HepG2 (cell line): ENCODE results near the gene COLGALT1. TPM values are rescaled to one million over a fixed set of nuclear protein-coding genes. Genes with fewer than 3 reads are reported as not detected.
A peak's percentile ranks its signal among the peaks of the same experiment; 100 is the strongest.

Experiments
- ATAC-seq: fragments of 200-7000 bp; cut with Tn5 transposase; 3 replicates; pipeline ENCODE4 v1.9.1; 2020; ENCODE audit warnings: mild to moderate bottlenecking, moderate library complexity
- BruUV-seq: library from RNA; stranded (reverse); fragments of 400-500 nt; replicated peaks from 2 replicates; lab custom pipeline; 2021; lab: Mats Ljungman, UMichigan
- CTCF ChIA-PET: fragments of 300-600 bp; formaldehyde crosslinking; extraction: SDS; loops from one replicate; lab custom pipeline; 2021; ENCODE audit warnings: low total read pairs, inconsistent platforms, low intra/inter-chr PET ratio; lab: Yijun Ruan, JAX
- POLR2A ChIA-PET: fragments of 350-600 bp; sonication (Branson Sonifier 250); formaldehyde crosslinking; loops from one replicate; lab custom pipeline; 2020; ENCODE audit warnings: antibody characterized with exemption, inconsistent platforms; lab: Yijun Ruan, JAX
- DNase-seq: peaks from one replicate; pipeline ENCODE4 v3.0.0-alpha.2; 2015; ENCODE audit warnings: low spot score
- FAIRE-seq: peaks from 3 replicates; lab custom pipeline; 2011; peaks lifted over from hg19 to GRCh38; lab: Jason Lieb, UNC
- H2AFZ ChIP-seq: one replicate; pipeline ENCODE4 v1.6.1; 2011; ENCODE audit warnings: low read length, inconsistent platforms
- H3K27ac ChIP-seq: fragments of 300-600 bp; 3 replicates; pipeline ENCODE4 v1.8.0; 2011; ENCODE audit warnings: mixed run types, mild to moderate bottlenecking, mixed read lengths, low read length, inconsistent platforms; ENCODE audit not compliant: insufficient read depth; ENCODE audit errors: extremely low read length
- H3K27me3 ChIP-seq, 2 experiments: fragments of 200-600 bp in 1 of 2; 2 replicates in 1 of 2; 3 replicates in 1 of 2; pipeline versions ENCODE4 v1.6.0 to v1.8.0; 2011; ENCODE audit warnings: low read length in 2 of 2, mild to moderate bottlenecking in 2 of 2, moderate library complexity in 2 of 2, inconsistent platforms in 1 of 2; ENCODE audit not compliant: insufficient read depth in 2 of 2, control insufficient read depth in 1 of 2
- H3K36me3 ChIP-seq, 2 experiments: fragments of 200-600 bp in 1 of 2; replicated peaks in 1 of 2; 2 replicates in 1 of 2; 3 replicates in 1 of 2; pipeline versions ENCODE4 v1.5.1 to v1.8.0; 2011; ENCODE audit warnings: low read length in 2 of 2, inconsistent platforms in 1 of 2; ENCODE audit not compliant: insufficient read depth in 2 of 2, control insufficient read depth in 1 of 2
- H3K4me1 ChIP-seq: 2 replicates; pipeline ENCODE4 v1.5.1; 2012; ENCODE audit warnings: low read length, inconsistent platforms; ENCODE audit not compliant: insufficient read depth
- H3K4me2 ChIP-seq: 2 replicates; pipeline ENCODE4 v1.6.0; 2011; ENCODE audit warnings: low read depth, low read length, inconsistent platforms
- H3K4me3 ChIP-seq, 3 experiments: fragments of 200-600 bp in 1 of 3; sonication (generic), shearing (Covaris generic) in 1 of 3; replicated peaks in 1 of 3; 2 replicates each; pipeline ENCODE4 v1.5.1; 2011 to 2016; ENCODE audit warnings: low read length in 3 of 3, inconsistent platforms in 2 of 3, low read depth in 2 of 3, mild to moderate bottlenecking in 2 of 3, control low read depth in 1 of 3, mixed read lengths in 1 of 3; ENCODE audit not compliant: insufficient read depth in 1 of 3
- H3K79me2 ChIP-seq: one replicate; pipeline ENCODE4 v1.6.1; 2011; ENCODE audit warnings: low read length, inconsistent platforms; ENCODE audit not compliant: insufficient read depth
- H3K9ac ChIP-seq: 2 replicates; pipeline ENCODE4 v1.6.0; 2011; ENCODE audit warnings: mild to moderate bottlenecking, low read depth, low read length, inconsistent platforms; ENCODE audit not compliant: insufficient read depth
- H3K9me3 ChIP-seq: 2 replicates; pipeline ENCODE4 v1.5.1; 2012; ENCODE audit warnings: mild to moderate bottlenecking, low read length
- H4K20me1 ChIP-seq: 2 replicates; pipeline ENCODE4 v1.6.0; 2011; ENCODE audit warnings: inconsistent platforms, mild to moderate bottlenecking, low read length, moderate library complexity; ENCODE audit not compliant: insufficient read depth
- ARNT ChIP-seq: fragments of 450-650 bp; IDR thresholded peaks from 2 replicates; pipeline ENCODE4 v1.6.1; 2017
- GABPA ChIP-seq, 2 experiments: IDR thresholded peaks; 2 replicates each; pipeline ENCODE4 v1.6.1; 2011 to 2016; ENCODE audit warnings: low read depth in 2 of 2, low read length in 1 of 2, missing biosample characterization in 1 of 2, missing genetic modification characterization in 1 of 2
- GABPB1 ChIP-seq: IDR thresholded peaks from 2 replicates; pipeline ENCODE4 v1.6.1; 2016; ENCODE audit warnings: mild to moderate bottlenecking, missing genetic modification reagents, moderate library complexity, missing compliant biosample characterization
- HOXA3 ChIP-seq: sonication (generic); formaldehyde crosslinking; IDR thresholded peaks from 2 replicates; pipeline ENCODE4 v1.5.0; 2020; ENCODE audit warnings: missing genetic modification reagents
- IKZF4 ChIP-seq: sonication (generic); formaldehyde crosslinking; IDR thresholded peaks from 2 replicates; pipeline ENCODE4 v1.5.1; 2020; ENCODE audit warnings: borderline replicate concordance, mild to moderate bottlenecking, low read depth, missing genetic modification reagents; ENCODE audit errors: not compliant biosample characterization
- JUNB ChIP-seq: sonication (generic); formaldehyde crosslinking; IDR thresholded peaks from 2 replicates; pipeline ENCODE4 v1.8.0; 2022; ENCODE audit warnings: missing genetic modification reagents, mild to moderate bottlenecking, borderline replicate concordance
- KLF12 ChIP-seq: sonication (generic); formaldehyde crosslinking; IDR thresholded peaks from 2 replicates; pipeline ENCODE4 v1.4.0; 2020; ENCODE audit warnings: missing genetic modification reagents, borderline replicate concordance
- MXD4 ChIP-seq: IDR thresholded peaks from 2 replicates; pipeline ENCODE4 v1.6.1; 2016; ENCODE audit warnings: mild to moderate bottlenecking, missing biosample characterization, missing genetic modification reagents
- NFE2L2 ChIP-seq: fragments of 150-350 bp; IDR thresholded peaks from 2 replicates; pipeline ENCODE4 v1.6.1; 2014; ENCODE audit warnings: low read length
- NR2F2 ChIP-seq: IDR thresholded peaks from 2 replicates; pipeline ENCODE4 v1.6.1; 2012; ENCODE audit warnings: low read depth, inconsistent platforms, borderline replicate concordance
- REPIN1 ChIP-seq: sonication (generic); formaldehyde crosslinking; IDR thresholded peaks from 2 replicates; pipeline ENCODE4 v1.8.0; 2022; ENCODE audit warnings: missing genetic modification reagents, low read depth, mild to moderate bottlenecking, borderline replicate concordance
- RXRB ChIP-seq: IDR thresholded peaks from 2 replicates; pipeline ENCODE4 v1.6.1; 2016; ENCODE audit warnings: borderline replicate concordance, missing genetic modification reagents, missing compliant biosample characterization
- ZNF639 ChIP-seq: conservative IDR thresholded peaks from 2 replicates; pipeline ENCODE4 v1.6.1; 2018; ENCODE audit warnings: missing genetic modification reagents
- ZNF660 ChIP-seq: sonication (generic); formaldehyde crosslinking; IDR thresholded peaks from 2 replicates; pipeline ENCODE4 v1.5.1; 2020; ENCODE audit warnings: mild to moderate bottlenecking, low read depth, missing genetic modification reagents, borderline replicate concordance
- ZNF772 ChIP-seq: sonication (generic); formaldehyde crosslinking; IDR thresholded peaks from 2 replicates; pipeline ENCODE4 v1.5.0; 2020; ENCODE audit warnings: mild to moderate bottlenecking, missing genetic modification reagents
- ZNF784 ChIP-seq: sonication (generic); formaldehyde crosslinking; IDR thresholded peaks from 2 replicates; pipeline ENCODE4 v1.5.1; 2020; ENCODE audit warnings: missing genetic modification reagents, mild to moderate bottlenecking, borderline replicate concordance
- ZNF839 ChIP-seq: sonication (generic); formaldehyde crosslinking; IDR thresholded peaks from 2 replicates; pipeline ENCODE4 v1.4.0; 2020; ENCODE audit warnings: missing genetic modification reagents, mild to moderate bottlenecking, borderline replicate concordance
- ZSCAN12 ChIP-seq: sonication (generic); formaldehyde crosslinking; IDR thresholded peaks from 2 replicates; pipeline ENCODE4 v1.9.0; 2021; ENCODE audit warnings: mild to moderate bottlenecking, missing genetic modification reagents
- ZSCAN22 ChIP-seq: sonication (generic); formaldehyde crosslinking; IDR thresholded peaks from 2 replicates; pipeline ENCODE4 v1.4.0; 2020; ENCODE audit warnings: mild to moderate bottlenecking, missing genetic modification reagents
- ZSCAN29 ChIP-seq: sonication (generic); formaldehyde crosslinking; conservative IDR thresholded peaks from 2 replicates; pipeline ENCODE4 v1.4.0; 2020; ENCODE audit warnings: mild to moderate bottlenecking, missing genetic modification reagents
- WGBS: methylation state at CpG from one replicate; pipeline ENCODE4 v1.1.6; 2017; ENCODE audit warnings: low lambda C conversion rate; 5-methylcytosine and 5-hydroxymethylcytosine counted together
- in situ Hi-C: cut with HindIII; loops from 2 replicates; pipeline ENCODE4 v1.10.0; 2017; ENCODE audit warnings: low pct_unique_long_range_greater_than_20kb; ENCODE audit not compliant: extremely low pct_ligation_motif_present
- intact Hi-C: fragments of 100-400 bp; cut with micrococcal nuclease; formaldehyde crosslinking; loops from one replicate; pipeline ENCODE4 v1.10.0; 2022; ENCODE audit not compliant: unreplicated experiment
- polyA plus RNA-seq, 8 experiments: library from polyadenylated mRNA; depleted of rRNA in 3 of 8; stranded (reverse) in 7 of 8; unstranded in 1 of 8; fragments of >200 nt; fragmentation: Illumina TruSeq in 4 of 8; extraction: Trizol in 4 of 8; gene quantifications; 2 replicates each; pipeline versions ENCODE4 v1.2.1 to v1.2.3, GENCODE V29; 2011 to 2016; ENCODE audit warnings: low read depth in 4 of 8, missing spikeins in 1 of 8, mixed read lengths in 1 of 8; ENCODE audit not compliant: insufficient read depth in 1 of 8
- total RNA-seq, 5 experiments: library from RNA; depleted of rRNA; stranded (reverse); fragments of >200 nt; fragmentation: Illumina TruSeq; extraction: Trizol; gene quantifications; 2 replicates each; pipeline ENCODE4 v1.2.3, GENCODE V29; 2016; ENCODE audit warnings: low read depth in 1 of 5
- TF ChIP-seq, protein P1 (sequence below): sonication (generic); formaldehyde crosslinking; IDR thresholded peaks from 2 replicates; pipeline ENCODE4 v1.4.0; 2020; ENCODE audit warnings: mild to moderate bottlenecking, missing genetic modification reagents

COLGALT1 gene
- total and polyA plus RNA-seq, 2 of the 13 experiments (the other 11 are each of a cell fraction or from before 2014, with no cell fraction given): 58.0 to 211 TPM

DNA sequence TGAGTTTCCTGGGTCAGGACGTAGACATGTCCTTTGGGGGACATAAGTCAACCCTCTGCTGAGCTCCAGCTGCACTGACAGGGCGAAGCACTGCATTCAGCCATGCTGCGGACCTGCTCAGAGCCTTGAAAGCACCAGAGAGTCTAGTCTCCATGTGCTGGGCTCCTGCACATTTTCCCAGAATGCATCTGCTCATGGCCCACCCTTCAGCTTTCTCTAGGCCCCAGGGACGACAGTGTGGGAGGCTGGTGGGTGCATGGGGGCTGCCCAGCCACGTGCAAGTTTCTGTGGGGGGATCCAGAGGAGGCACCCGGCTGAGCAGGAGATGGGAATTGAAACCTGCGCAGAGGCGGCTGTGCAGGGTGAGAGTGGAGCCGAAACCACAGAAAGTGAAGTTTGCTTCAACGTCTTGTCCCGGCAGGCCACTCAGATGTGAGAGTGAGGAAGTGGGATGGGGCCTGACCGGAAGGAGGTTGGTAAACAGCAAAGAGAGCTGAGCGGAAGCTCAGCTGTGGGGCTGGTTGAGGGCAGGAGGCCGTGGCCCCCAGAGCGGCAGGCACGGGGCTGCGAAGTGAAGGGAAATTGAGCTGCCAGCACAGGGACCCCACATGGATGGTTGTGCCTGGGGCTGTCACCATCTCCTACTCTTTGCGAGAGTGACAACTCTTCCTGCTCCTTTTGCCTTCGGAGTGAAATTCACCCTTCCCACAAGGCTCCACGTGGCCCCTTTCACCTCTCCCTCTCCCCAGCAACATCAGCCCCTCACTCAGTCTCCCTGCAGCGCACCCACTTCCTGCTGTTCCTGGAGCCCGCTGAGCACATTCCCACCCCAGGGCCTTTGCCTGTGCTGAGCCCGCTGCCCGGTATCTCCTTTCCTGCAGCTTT lies 32.2 kb upstream of the COLGALT1 start:
- Histone ChIP-seq H2AFZ (no peak overlapping the region), H3K27ac (no peak overlapping the region)
- TF ChIP-seq ZSCAN12 (no peak), ZNF839 (CRISPR knock-in tag) (no peak), ZNF639 (CRISPR knock-in tag) (no peak), ZSCAN22 (no peak), GABPA (IDR thresholded peaks at IDR 0.05; ENCODE audit: low read depth, low read length) (no peak), GABPA (CRISPR knock-in tag; IDR thresholded peaks at IDR 0.05; ENCODE audit: low read depth) (peak; percentile 69; the same call in 1 of the 2 replicates), IKZF4 (no peak), RXRB (CRISPR knock-in tag) (no peak), ARNT (no peak), ZSCAN29 (CRISPR knock-in tag) (no peak), ZNF772 (no peak), KLF12 (CRISPR knock-in tag) (no peak), NFE2L2 (no peak), ZNF784 (no peak), HOXA3 (CRISPR knock-in tag) (0 out of 2 replicates have a peak, but pooled peaks have one; percentile 17), JUNB (CRISPR knock-in tag) (no peak), MXD4 (no peak), GABPB1 (peak; percentile 53), ZNF660 (CRISPR knock-in tag) (no peak), REPIN1 (CRISPR knock-in tag) (no peak), NR2F2 (no peak)
- TF ChIP-seq, protein P1, sequence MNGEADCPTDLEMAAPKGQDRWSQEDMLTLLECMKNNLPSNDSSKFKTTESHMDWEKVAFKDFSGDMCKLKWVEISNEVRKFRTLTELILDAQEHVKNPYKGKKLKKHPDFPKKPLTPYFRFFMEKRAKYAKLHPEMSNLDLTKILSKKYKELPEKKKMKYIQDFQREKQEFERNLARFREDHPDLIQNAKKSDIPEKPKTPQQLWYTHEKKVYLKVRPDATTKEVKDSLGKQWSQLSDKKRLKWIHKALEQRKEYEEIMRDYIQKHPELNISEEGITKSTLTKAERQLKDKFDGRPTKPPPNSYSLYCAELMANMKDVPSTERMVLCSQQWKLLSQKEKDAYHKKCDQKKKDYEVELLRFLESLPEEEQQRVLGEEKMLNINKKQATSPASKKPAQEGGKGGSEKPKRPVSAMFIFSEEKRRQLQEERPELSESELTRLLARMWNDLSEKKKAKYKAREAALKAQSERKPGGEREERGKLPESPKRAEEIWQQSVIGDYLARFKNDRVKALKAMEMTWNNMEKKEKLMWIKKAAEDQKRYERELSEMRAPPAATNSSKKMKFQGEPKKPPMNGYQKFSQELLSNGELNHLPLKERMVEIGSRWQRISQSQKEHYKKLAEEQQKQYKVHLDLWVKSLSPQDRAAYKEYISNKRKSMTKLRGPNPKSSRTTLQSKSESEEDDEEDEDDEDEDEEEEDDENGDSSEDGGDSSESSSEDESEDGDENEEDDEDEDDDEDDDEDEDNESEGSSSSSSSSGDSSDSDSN: no peak

More for the DNA sequence above, 32.2 kb upstream of the COLGALT1 start:
- no peak for DNase-seq
- FAIRE-seq: no peak
- no TSS peak for BruUV-seq
- intact Hi-C loops (no loop called here), in situ Hi-C loops (no loop called here)
- Histone ChIP-seq H3K4me1 (peaks cover 20% of the 10 kb centered on the region), H3K27me3 (0 out of 5 replicates have a peak, but pooled peaks cover 0 to 1% of the 10 kb centered on the region in 2 experiments), H3K9ac (no peak overlapping the region), H3K79me2 (no peaks in the 10 kb centered on the region), H3K4me3 (no peak overlapping the region), H4K20me1 (no peaks in the 10 kb centered on the region), H3K36me3 (no peaks in the 10 kb centered on the region), H3K9me3 (no peaks in the 10 kb centered on the region), H3K4me2 (no peak overlapping the region)
- ChIA-PET POLR2A (no interaction called here), CTCF (no interaction called here)
- ATAC-seq: peak; percentile 30
- WGBS: 67% methylated on average over 23 of the region's 24 CpGs
